Osteoblast (primary cell): ENCODE results near the gene SEM1. TPM values are rescaled to one million over a fixed set of nuclear protein-coding genes. Genes with fewer than 3 reads are reported as not detected.
"Not testable (repeated sequence)": the region's sequence is repeated elsewhere in the genome, so short reads cannot be mapped to it uniquely, and the experiment has no call there.

Experiments used
- DNase-seq: peaks from one replicate; pipeline ENCODE4 v3.0.0; 2011; ENCODE audit warnings: low spot score, mixed read lengths; ENCODE audit not compliant: insufficient read length; ENCODE audit errors: missing footprints
- H2AFZ ChIP-seq: 2 replicates; pipeline ENCODE4 v1.6.0; 2011; ENCODE audit warnings: mild to moderate bottlenecking, low read length
- H3K27ac ChIP-seq: 2 replicates; pipeline ENCODE4 v1.5.1; 2011; ENCODE audit warnings: mild to moderate bottlenecking, low read depth, low read length, moderate library complexity
- H3K27me3 ChIP-seq: 2 replicates; pipeline ENCODE4 v1.6.0; 2012; ENCODE audit warnings: mild to moderate bottlenecking, control low read depth, inconsistent platforms, low read length, moderate library complexity; ENCODE audit not compliant: insufficient read depth
- H3K36me3 ChIP-seq: 2 replicates; pipeline ENCODE4 v1.5.1; 2011; ENCODE audit warnings: mild to moderate bottlenecking, low read length, control low read depth, moderate library complexity; ENCODE audit not compliant: insufficient read depth
- H3K4me1 ChIP-seq: 2 replicates; pipeline ENCODE4 v1.5.1; 2011; ENCODE audit warnings: mild to moderate bottlenecking, low read length, control low read depth, moderate library complexity; ENCODE audit not compliant: insufficient read depth
- H3K4me2 ChIP-seq: 2 replicates; pipeline ENCODE4 v1.6.0; 2011; ENCODE audit warnings: mild to moderate bottlenecking, low read length; ENCODE audit not compliant: insufficient read depth
- H3K4me3 ChIP-seq: fragments of 200-600 bp; sonication (generic); 3 replicates; pipeline ENCODE4 v1.5.1; 2012; ENCODE audit warnings: mild to moderate bottlenecking, low read length, inconsistent platforms; ENCODE audit not compliant: insufficient read depth
- H3K79me2 ChIP-seq: 2 replicates; pipeline ENCODE4 v1.6.0; 2012; ENCODE audit warnings: mild to moderate bottlenecking, low read length, control low read depth, inconsistent platforms; ENCODE audit not compliant: insufficient read depth
- H3K9me3 ChIP-seq: 2 replicates; pipeline ENCODE4 v1.5.1; 2011; ENCODE audit warnings: low read depth, low read length, control low read depth
- H4K20me1 ChIP-seq: 2 replicates; pipeline ENCODE4 v1.6.0; 2012; ENCODE audit warnings: mild to moderate bottlenecking, low read length, control low read depth; ENCODE audit not compliant: insufficient read depth
- CTCF ChIP-seq: IDR thresholded peaks from 2 replicates; pipeline ENCODE4 v1.5.1; 2011; ENCODE audit warnings: mild to moderate bottlenecking, low read depth, low read length, moderate library complexity; ENCODE audit errors: extremely low read depth
- total RNA-seq: library from RNA; depleted of rRNA; stranded (reverse); fragments of >200 nt; gene quantifications from 2 replicates; pipeline ENCODE4 v1.2.3, GENCODE V29; 2012

The SEM1 gene
- total RNA-seq, 1 donor = 16.3 TPM

- TF ChIP-seq CTCF = no peak
- DNase-seq = no peak
- peak overlapping the region; percentile 85 for H3K4me2 ChIP-seq
- no peaks in the 10 kb centered on the region for H3K9me3 ChIP-seq
- H3K36me3 ChIP-seq = no peaks in the 10 kb centered on the region
- H3K79me2 ChIP-seq = peaks cover 60% of the 10 kb centered on the region
- H4K20me1 ChIP-seq = peaks cover 20% of the 10 kb centered on the region
- no peak overlapping the region for H3K27ac ChIP-seq
- peak overlapping the region; percentile 85 for H3K4me3 ChIP-seq
- peaks cover 16% of the 10 kb centered on the region for H3K4me1 ChIP-seq
- no peaks in the 10 kb centered on the region for H3K27me3 ChIP-seq
- H2AFZ ChIP-seq = no peak overlapping the region
Measured at GRCh38 chr7:96707901-96708774, 1.5 kb downstream of the SEM1 start.

GRCh38 chr7:96701258-96701657 is 8.4 kb downstream of the SEM1 start:
- no peak for DNase-seq
- no peaks in the 10 kb centered on the region for H3K36me3 ChIP-seq
- H3K79me2 ChIP-seq = peaks cover 95% of the 10 kb centered on the region
- peaks cover 45% of the 10 kb centered on the region for H4K20me1 ChIP-seq
- H2AFZ ChIP-seq = no peak overlapping the region
- no peaks in the 10 kb centered on the region for H3K27me3 ChIP-seq
- no peaks in the 10 kb centered on the region for H3K4me1 ChIP-seq
- no peak for TF ChIP-seq CTCF
- no peak overlapping the region for H3K27ac ChIP-seq
- no peaks in the 10 kb centered on the region for H3K9me3 ChIP-seq
- H3K4me2 ChIP-seq = no peak overlapping the region
- no peak overlapping the region for H3K4me3 ChIP-seq

- Histone ChIP-seq H3K36me3 (no peaks in the 10 kb centered on the region), H3K4me3 (no peak overlapping the region), H3K27ac (no peak overlapping the region), H2AFZ (no peak overlapping the region), H3K9me3 (no peaks in the 10 kb centered on the region), H3K79me2 (peaks cover 97% of the 10 kb centered on the region), H3K27me3 (no peaks in the 10 kb centered on the region), H3K4me2 (no peak overlapping the region), H4K20me1 (peaks cover 48% of the 10 kb centered on the region), H3K4me1 (no peaks in the 10 kb centered on the region)
- no peak for TF ChIP-seq CTCF
- no peak for DNase-seq
Measured at GRCh38 chr7:96700516-96700915, 9.1 kb downstream of the SEM1 start.

- Histone ChIP-seq H4K20me1 (peaks cover 41% of the 10 kb centered on the region), H3K79me2 (peaks cover 93% of the 10 kb centered on the region), H3K36me3 (no peaks in the 10 kb centered on the region), H3K4me3 (no peak overlapping the region), H3K27me3 (no peaks in the 10 kb centered on the region), H2AFZ (no peak overlapping the region), H3K9me3 (no peaks in the 10 kb centered on the region), H3K4me1 (no peaks in the 10 kb centered on the region), H3K27ac (no peak overlapping the region), H3K4me2 (no peak overlapping the region)
- no peak for DNase-seq
- no peak for TF ChIP-seq CTCF
Measured at GRCh38 chr7:96699219-96699871, 10.3 kb downstream of the SEM1 start.

GRCh38 chr7:96698449-96698848 is 11.2 kb downstream of the SEM1 start:
- H3K4me1 ChIP-seq = not testable (repeated sequence)

More at GRCh38 chr7:96698449-96698848, 11.2 kb downstream of the SEM1 start:
- H3K9me3 ChIP-seq, H3K27me3 ChIP-seq, H3K36me3 ChIP-seq, H2AFZ ChIP-seq, H3K27ac ChIP-seq, H3K4me3 ChIP-seq, H3K4me2 ChIP-seq, DNase-seq: not testable (repeated sequence)
- Histone ChIP-seq H3K79me2 (peaks cover 92% of the 10 kb centered on the region), H4K20me1 (peaks cover 41% of the 10 kb centered on the region)
